Lung (tissue), 12 donors: ENCODE data around the gene ADGRV1. TPM values are rescaled to one million over a fixed set of nuclear protein-coding genes. Genes with fewer than 3 reads are reported as not detected.

Source experiments
- ATAC-seq: fragments of 200-7000 bp; cut with Tn5 transposase; one replicate; pipeline ENCODE4 v1.9.1; 2020; ENCODE audit warnings: moderate number of reproducible peaks; ENCODE audit not compliant: insufficient read depth, low FRiP score
- DNase-seq, 3 donors: peaks; one replicate each; pipeline ENCODE4 v3.0.0-alpha.2; 2013 to 2017
- H3K27ac ChIP-seq, 2 donors: one replicate each; pipeline ENCODE4 v1.5.1; 2013; ENCODE audit warnings: mild to moderate bottlenecking in 2 of 2, moderate library complexity in 2 of 2, control low read depth in 1 of 2, inconsistent platforms in 1 of 2, low read depth in 1 of 2, low read length in 1 of 2
- H3K27me3 ChIP-seq, 3 donors: one replicate each; pipeline ENCODE4 v1.5.1; 2013; ENCODE audit warnings: low read length in 2 of 3; ENCODE audit not compliant: control insufficient read depth in 3 of 3, insufficient read depth in 3 of 3
- H3K36me3 ChIP-seq, 4 donors: one replicate each; pipeline ENCODE4 v1.5.1; 2013; ENCODE audit warnings: low read length in 4 of 4, mild to moderate bottlenecking in 1 of 4, moderate library complexity in 1 of 4; ENCODE audit not compliant: control insufficient read depth in 4 of 4, insufficient read depth in 4 of 4
- H3K4me1 ChIP-seq, 5 donors: one replicate each; pipeline ENCODE4 v1.5.1; 2013; ENCODE audit warnings: low read length in 5 of 5, mild to moderate bottlenecking in 2 of 5, moderate library complexity in 1 of 5; ENCODE audit not compliant: control insufficient read depth in 5 of 5, insufficient read depth in 5 of 5
- H3K4me3 ChIP-seq: one replicate; pipeline ENCODE4 v1.5.1; 2013; ENCODE audit warnings: mild to moderate bottlenecking, control low read depth, moderate library complexity
- H3K9ac ChIP-seq, 2 donors: one replicate each; pipeline ENCODE4 v1.5.1; 2013; ENCODE audit warnings: low read length in 2 of 2, control low read depth in 1 of 2; ENCODE audit not compliant: insufficient read depth in 1 of 2
- H3K9me3 ChIP-seq, 4 donors: one replicate each; pipeline ENCODE4 v1.5.1; 2013; ENCODE audit warnings: low read length in 3 of 4, mild to moderate bottlenecking in 1 of 4, moderate library complexity in 1 of 4; ENCODE audit not compliant: control insufficient read depth in 4 of 4, insufficient read depth in 3 of 4
- WGBS, 2 donors: extraction: QIAGEN DNeasy Blood & Tissue Kit; methylation state at CpG; one replicate each; pipeline ENCODE4 v1.1.7; 2013; 5-methylcytosine and 5-hydroxymethylcytosine counted together
- polyA plus RNA-seq, 2 donors: library from polyadenylated mRNA; stranded (reverse); fragments of 200-250 nt; gene quantifications; one replicate each; pipeline ENCODE4 v1.2.1, GENCODE V29; 2013
- total RNA-seq, 2 donors: library from RNA; depleted of rRNA in 1 of 2; stranded (reverse); fragments of >200 nt in 1 of 2; gene quantifications; one replicate each; pipeline ENCODE4 v1.2.1, GENCODE V29; 2014 to 2021
- TF ChIP-seq, protein P1 (sequence below): IDR thresholded peaks from 2 replicates; pipeline ENCODE4 v1.5.1; 2012; ENCODE audit warnings: mild to moderate bottlenecking; ENCODE audit errors: control extremely low read depth, extremely low read depth
- donor health status: control.
- donor health status: control.
- donor health status: Bipolar disorder and iron deficiency.
- donor health status: healthy.
- donor health status: DM: yes; HTN: yes; CAD: no.

ADGRV1 gene
- total and polyA plus RNA-seq, 4 donors: 3.6 to 66.2 (median 28.2) TPM

- TF ChIP-seq, protein P1, sequence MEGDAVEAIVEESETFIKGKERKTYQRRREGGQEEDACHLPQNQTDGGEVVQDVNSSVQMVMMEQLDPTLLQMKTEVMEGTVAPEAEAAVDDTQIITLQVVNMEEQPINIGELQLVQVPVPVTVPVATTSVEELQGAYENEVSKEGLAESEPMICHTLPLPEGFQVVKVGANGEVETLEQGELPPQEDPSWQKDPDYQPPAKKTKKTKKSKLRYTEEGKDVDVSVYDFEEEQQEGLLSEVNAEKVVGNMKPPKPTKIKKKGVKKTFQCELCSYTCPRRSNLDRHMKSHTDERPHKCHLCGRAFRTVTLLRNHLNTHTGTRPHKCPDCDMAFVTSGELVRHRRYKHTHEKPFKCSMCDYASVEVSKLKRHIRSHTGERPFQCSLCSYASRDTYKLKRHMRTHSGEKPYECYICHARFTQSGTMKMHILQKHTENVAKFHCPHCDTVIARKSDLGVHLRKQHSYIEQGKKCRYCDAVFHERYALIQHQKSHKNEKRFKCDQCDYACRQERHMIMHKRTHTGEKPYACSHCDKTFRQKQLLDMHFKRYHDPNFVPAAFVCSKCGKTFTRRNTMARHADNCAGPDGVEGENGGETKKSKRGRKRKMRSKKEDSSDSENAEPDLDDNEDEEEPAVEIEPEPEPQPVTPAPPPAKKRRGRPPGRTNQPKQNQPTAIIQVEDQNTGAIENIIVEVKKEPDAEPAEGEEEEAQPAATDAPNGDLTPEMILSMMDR: no peak
- Histone ChIP-seq H3K9me3 (peaks cover 0 to 3% (median 0%) of the 10 kb centered on the region in 4 donors), H3K27ac (peak overlapping the region in 1 of 2 donors; percentile 53), H3K9ac (no peak overlapping the region), H3K4me3 (no peak overlapping the region), H3K27me3 (no peaks in the 10 kb centered on the region), H3K4me1 (peaks cover 0 to 6% (median 0%) of the 10 kb centered on the region in 5 donors), H3K36me3 (no peaks in the 10 kb centered on the region)
- DNase-seq (no peak), ATAC-seq (no peak)
- WGBS, 2 donors: 50 to 64% methylated on average over 5 of the region's 5 CpGs
These were observed 552.1 kb downstream of the ADGRV1 start for GRCh38 chr5:91110686-91111085.

DNA sequence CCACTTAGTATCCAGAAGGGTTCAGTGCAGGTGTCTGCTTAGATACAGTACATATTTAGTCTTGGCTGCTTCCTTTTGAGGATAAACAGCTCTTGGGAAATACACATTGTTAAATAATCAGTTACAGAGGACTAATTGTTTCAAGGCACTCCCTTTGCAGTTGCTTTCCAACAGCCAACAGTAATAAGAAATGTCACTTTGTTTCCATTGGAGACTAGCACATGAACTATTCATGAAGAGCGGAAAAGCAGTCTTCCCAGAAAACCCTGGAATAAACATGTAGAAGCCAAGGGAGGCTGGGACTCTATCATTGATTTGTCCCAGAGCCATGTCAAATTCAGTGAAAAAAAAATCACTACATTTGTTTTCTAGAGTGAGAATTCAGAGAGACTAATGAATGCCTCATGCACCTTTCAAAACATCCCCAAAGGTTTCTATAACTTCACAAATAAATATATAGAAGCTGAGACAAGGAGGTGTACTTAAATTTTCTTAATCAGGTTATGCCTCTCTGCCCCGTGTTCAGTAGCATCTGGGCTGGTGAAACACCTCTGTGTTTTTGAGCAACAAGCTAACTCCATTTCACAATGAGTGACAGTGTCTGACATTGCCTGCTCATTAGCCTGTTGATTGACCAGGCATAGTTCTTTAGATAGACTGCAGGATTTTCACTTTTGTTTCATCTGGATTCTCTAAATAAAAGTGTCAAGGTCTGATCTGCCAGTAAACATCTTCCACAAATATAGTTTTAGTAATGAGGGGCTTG is 553.1 kb downstream of the ADGRV1 start:
- no peak for ATAC-seq
- Histone ChIP-seq H3K27me3 (no peaks in the 10 kb centered on the region), H3K27ac (no peak overlapping the region), H3K9ac (no peak overlapping the region), H3K9me3 (no peaks in the 10 kb centered on the region), H3K4me1 (peaks cover 0 to 6% (median 0%) of the 10 kb centered on the region in 5 donors), H3K36me3 (no peaks in the 10 kb centered on the region), H3K4me3 (no peak overlapping the region)
- TF ChIP-seq, protein P1: no peak
- 63 to 68% methylated on average over 2 of the region's 2 CpGs for WGBS, 2 donors
- DNase-seq: no peak

GRCh38 chr5:91114658-91115057 is 556.1 kb downstream of the ADGRV1 start:
- peaks cover 0 to 6% (median 2%) of the 10 kb centered on the region in 5 donors for H3K4me1 ChIP-seq
- H3K27ac ChIP-seq: no peak overlapping the region
- 49 to 50% methylated on average over 2 of the region's 2 CpGs for WGBS, 2 donors

More at GRCh38 chr5:91114658-91115057, 556.1 kb downstream of the ADGRV1 start:
- no peaks in the 10 kb centered on the region for H3K9me3 ChIP-seq
- no peaks in the 10 kb centered on the region for H3K27me3 ChIP-seq
- no peak overlapping the region for H3K9ac ChIP-seq
- no peak overlapping the region for H3K4me3 ChIP-seq
- DNase-seq (no peak), ATAC-seq (no peak)
- TF ChIP-seq, protein P1: no peak
- H3K36me3 ChIP-seq: no peaks in the 10 kb centered on the region
